GM20000 (cell line): Measurements from ENCODE around the gene PRKN.

ENCODE experiments used
- DNase-seq: peaks from one replicate; pipeline ENCODE4 v3.0.0; 2012; ENCODE audit warnings: low spot score
- TF ChIP-seq, protein P1 (sequence below): IDR thresholded peaks from 2 replicates; pipeline ENCODE4 v1.5.1; 2012; ENCODE audit warnings: mild to moderate bottlenecking, control low read depth; ENCODE audit errors: extremely low read depth, missing control alignments

PRKN gene

DNA sequence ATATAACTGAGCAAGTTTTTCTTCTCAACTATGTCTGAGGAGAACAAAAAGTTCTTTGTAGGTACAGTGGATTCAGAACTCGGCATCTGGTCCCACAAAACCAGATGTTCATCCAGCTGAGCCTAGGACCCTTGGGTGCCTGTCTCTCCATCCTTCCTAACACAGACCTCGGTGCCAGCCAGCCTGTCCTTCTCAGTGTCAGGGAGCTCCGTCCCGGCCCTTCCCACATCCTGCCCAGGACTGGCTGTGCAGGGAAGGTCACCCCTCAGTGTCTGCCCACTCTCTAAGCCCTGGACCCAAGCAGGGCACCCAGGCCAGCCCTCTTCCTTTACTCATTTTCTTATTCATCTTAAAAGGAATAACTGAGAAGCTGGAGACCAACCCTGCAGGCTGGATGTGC is 1421.7 kb downstream of the PRKN start:
- TF ChIP-seq, protein P1, sequence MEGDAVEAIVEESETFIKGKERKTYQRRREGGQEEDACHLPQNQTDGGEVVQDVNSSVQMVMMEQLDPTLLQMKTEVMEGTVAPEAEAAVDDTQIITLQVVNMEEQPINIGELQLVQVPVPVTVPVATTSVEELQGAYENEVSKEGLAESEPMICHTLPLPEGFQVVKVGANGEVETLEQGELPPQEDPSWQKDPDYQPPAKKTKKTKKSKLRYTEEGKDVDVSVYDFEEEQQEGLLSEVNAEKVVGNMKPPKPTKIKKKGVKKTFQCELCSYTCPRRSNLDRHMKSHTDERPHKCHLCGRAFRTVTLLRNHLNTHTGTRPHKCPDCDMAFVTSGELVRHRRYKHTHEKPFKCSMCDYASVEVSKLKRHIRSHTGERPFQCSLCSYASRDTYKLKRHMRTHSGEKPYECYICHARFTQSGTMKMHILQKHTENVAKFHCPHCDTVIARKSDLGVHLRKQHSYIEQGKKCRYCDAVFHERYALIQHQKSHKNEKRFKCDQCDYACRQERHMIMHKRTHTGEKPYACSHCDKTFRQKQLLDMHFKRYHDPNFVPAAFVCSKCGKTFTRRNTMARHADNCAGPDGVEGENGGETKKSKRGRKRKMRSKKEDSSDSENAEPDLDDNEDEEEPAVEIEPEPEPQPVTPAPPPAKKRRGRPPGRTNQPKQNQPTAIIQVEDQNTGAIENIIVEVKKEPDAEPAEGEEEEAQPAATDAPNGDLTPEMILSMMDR = no peak
- DNase-seq = no peak

DNA sequence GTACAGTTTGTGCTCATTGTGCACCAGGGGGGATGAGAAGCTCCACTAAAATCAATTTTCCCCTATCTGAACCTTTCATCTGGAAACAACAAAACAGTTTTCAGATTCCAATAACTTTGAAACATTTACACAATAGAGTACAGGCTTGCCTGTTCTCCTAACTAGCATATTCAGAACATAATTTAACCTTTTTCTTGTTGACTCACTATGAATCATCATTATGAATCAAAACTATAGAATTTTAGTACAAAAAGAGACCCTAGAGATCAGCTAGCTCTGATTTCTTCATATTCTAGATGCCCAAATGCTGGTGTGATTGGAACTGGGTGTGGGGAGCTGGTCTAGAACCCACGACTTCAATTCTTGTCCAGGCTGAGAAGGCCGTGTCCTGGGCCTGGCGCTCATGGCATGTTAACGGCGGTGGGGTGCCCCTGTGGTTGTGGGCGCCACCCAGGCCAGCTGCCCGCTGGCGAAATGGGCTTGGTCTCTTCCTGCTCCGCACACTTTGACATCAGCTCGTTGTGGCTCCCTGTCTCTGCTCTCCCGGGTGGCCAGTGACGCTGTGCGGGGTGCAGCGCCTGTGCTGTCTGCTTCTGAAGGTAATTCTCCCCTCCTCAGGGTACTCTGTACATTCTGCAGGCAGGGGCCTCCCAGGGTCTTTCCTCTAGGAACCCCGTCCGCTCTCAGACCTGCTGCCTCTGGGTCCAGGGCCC is 1423.8 kb downstream of the PRKN start:
- TF ChIP-seq, protein P1 = no peak
- no peak for DNase-seq

DNA sequence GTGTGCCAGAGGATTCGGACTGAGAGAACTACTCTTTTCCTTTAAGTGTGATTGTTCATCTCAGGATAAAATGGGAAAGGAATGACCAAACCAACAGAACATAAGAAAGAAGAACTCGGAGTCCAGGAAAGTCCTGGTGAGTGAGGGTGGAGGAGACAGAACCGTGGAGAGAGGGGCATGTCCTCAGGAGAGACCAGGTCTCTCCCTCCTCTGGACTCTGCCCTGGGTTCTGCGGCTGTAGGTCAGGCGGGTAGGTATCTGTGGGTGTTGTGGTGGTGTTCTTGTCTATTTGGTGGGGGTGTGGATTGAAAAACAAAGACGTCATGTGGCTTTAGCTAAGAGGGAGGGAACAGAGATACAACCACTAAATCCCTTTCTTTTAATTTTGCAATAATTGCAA is 1424.6 kb downstream of the PRKN start:
- DNase-seq = no peak
- TF ChIP-seq, protein P1 = no peak

DNA sequence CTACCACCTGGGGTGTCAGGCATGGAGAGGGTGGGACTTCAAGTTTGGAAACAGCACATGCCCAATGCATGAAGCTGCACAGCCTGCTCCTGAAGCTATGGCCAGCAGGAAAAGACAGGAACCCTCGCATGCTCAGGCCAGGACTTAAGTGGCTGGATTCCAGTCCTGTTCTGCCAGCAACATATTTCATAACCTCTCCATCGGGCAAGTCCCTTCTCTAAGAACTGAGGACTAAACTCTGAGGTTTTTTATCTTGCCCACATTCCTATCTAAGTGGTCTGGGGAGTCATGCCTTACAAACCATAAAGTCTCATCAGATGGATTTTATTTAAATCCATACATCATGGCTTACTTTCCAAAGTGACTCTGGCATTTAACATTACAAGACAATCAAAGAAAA is 1426.2 kb downstream of the PRKN start:
- TF ChIP-seq, protein P1 = no peak
- no peak for DNase-seq

DNA sequence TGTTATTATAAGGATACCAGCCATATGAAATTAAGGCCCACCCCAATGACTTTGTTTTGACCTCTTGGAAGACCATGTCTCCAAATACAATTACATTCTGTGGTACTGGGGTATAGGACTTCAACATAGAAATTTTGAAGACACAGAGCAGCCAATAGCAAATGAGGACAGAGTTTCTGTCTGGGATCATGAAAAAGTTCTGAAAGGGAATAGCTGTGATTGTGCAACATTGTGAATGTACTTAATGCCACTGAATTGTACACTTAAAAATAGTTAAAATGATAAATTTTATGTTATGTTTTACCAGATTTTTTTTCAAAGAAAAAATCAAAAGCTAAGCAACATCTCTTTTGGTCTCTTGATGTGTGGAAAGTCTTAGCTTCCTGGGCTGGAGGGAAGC is 1426.7 kb downstream of the PRKN start:
- TF ChIP-seq, protein P1 = no peak

DNA sequence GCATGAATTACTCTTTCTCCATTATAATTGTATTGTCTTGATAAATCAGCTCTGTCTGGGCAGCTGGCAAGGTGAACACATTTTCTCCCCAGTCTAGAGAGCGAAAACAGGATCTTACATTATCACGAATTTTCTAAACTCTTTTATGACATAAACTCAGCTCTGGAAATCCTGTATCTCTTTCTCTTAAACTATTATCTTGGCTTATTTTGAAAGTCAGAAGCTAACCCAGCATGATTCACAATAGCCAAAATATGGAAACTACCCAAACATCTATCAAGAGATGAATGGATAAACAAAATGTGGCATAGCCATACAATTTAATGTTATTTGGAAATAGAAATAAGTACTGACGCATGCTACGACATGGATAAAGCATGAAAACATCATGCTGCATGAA is 1427.8 kb downstream of the PRKN start:
- TF ChIP-seq, protein P1 = no peak
- DNase-seq = no peak

More for the DNA sequence above, 1426.7 kb downstream of the PRKN start:
- DNase-seq = no peak
